ENCODE data around the gene ZNF785.
"Not testable (repeated sequence)": the region's sequence is repeated elsewhere in the genome, so short reads cannot be mapped to it uniquely, and the experiment has no call there.

ZNF785 gene

DNA sequence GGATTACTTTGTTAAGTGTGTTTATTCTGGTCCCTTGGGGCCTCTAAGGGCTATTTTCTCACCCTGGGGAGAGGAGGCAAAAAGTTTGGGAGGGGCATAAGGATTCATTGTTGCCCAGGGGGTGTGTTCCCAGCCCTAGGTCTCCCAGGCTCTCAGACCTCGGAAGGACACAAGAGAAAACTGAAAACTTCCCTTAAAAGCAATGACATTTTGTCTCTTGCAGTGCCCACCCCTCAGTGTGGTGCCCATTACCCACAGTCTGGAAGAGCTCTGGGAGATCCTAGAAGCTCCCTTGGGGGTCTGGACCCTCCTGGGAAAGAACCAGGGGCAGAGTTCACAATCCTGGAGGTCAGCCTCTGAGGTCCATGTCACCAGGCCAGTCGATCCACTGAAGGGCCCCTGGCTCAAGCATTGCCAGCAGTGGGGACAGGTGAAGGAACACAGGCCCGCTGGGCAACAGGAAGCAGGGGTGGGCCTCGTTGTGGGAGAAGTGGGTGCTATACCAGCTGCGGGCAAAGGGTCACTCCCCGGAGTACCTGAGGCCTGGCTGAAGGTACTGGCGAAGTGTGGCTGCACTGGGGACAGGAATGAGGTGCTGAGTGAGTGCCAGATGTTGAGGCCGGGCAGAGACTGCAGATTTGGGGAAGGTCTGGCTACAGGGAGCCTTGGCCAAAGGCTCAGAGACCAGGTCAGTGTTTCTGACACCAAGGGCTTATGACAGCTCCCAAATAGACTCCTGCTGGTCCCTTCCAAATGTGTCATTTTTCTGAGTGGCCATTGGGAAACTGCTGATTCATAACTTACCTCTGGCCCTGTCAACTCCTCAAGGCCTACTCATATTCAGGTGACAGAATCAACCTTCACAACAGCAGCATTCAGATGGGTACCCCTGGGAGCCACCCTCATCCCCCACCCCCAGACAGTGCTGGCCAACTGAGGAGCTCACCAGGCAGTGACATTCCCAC, 46.2 kb downstream of the ZNF785 start:
- no peak for DNase-seq (ENCODE audit: low read depth)
- TF ChIP-seq, protein P1, sequence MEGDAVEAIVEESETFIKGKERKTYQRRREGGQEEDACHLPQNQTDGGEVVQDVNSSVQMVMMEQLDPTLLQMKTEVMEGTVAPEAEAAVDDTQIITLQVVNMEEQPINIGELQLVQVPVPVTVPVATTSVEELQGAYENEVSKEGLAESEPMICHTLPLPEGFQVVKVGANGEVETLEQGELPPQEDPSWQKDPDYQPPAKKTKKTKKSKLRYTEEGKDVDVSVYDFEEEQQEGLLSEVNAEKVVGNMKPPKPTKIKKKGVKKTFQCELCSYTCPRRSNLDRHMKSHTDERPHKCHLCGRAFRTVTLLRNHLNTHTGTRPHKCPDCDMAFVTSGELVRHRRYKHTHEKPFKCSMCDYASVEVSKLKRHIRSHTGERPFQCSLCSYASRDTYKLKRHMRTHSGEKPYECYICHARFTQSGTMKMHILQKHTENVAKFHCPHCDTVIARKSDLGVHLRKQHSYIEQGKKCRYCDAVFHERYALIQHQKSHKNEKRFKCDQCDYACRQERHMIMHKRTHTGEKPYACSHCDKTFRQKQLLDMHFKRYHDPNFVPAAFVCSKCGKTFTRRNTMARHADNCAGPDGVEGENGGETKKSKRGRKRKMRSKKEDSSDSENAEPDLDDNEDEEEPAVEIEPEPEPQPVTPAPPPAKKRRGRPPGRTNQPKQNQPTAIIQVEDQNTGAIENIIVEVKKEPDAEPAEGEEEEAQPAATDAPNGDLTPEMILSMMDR (IDR thresholded peaks at IDR 0.05; ENCODE audit: control insufficient read depth, insufficient read depth, low read depth, low read length, missing control alignments) = no peak
- no peak overlapping the region for H3K4me3 ChIP-seq (ENCODE audit: control insufficient read depth, low read depth, low read length)

DNA sequence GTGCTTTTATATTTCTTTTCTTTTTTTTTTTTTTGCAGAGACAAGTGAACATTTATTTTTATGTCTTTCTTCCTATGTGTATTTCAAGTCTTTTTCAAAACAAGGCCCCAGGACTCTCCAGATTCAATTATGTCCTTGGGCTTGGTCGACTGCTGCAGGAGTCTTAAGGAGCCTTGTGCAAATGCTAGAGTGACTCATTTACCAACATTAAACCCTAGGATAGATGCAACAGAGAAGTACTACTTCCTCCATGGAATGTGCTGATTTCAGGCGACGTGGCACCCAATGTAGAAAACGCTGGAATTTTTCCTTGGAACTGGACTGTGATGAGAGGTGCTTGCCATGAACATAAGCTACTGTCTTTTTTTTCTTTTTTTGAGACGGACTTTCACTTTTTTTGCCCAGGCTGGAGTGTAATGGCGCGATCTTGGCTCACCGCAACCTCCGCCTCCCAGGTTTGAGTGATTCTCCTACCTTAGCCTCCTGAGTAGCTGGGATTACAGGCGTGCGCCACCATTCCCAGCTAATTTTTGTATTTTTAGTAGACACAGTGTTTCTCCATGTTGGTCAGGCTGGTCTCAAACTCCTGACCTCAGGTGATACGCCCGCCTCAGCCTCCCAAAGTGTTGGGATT, 49.0 kb downstream of the ZNF785 start:
- DNase-seq (ENCODE audit: low read depth); H3K4me3 ChIP-seq (ENCODE audit: control insufficient read depth, low read depth, low read length): not testable (repeated sequence)

DNA sequence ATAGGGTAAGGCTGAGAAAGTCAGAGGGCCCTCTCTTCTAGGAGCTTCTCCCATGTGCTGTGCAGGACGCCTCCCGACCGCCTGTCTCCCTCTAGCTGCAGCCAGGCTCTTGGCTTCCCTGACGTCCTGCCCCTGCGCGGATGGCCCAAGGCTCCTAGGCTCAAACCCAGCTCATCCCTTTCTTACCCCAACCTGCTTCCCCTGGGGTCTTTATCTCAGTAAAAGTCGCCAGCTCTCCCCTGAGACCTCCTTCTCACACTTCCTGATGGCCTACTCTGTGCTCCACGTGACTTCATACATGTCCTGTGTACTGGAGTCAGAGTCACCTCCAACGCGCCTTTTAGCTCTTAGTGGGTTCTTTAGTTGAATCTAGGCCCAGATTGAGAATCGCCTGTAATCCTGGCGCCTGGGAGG, 49.7 kb downstream of the ZNF785 start:
- DNase-seq (ENCODE audit: low read depth) = no peak
- H3K4me3 ChIP-seq (ENCODE audit: control insufficient read depth, low read depth, low read length) = peak overlapping the region; percentile 56
- TF ChIP-seq, protein P1 (IDR thresholded peaks at IDR 0.05; ENCODE audit: control insufficient read depth, insufficient read depth, low read depth, low read length, missing control alignments) = peak; percentile 79

DNA sequence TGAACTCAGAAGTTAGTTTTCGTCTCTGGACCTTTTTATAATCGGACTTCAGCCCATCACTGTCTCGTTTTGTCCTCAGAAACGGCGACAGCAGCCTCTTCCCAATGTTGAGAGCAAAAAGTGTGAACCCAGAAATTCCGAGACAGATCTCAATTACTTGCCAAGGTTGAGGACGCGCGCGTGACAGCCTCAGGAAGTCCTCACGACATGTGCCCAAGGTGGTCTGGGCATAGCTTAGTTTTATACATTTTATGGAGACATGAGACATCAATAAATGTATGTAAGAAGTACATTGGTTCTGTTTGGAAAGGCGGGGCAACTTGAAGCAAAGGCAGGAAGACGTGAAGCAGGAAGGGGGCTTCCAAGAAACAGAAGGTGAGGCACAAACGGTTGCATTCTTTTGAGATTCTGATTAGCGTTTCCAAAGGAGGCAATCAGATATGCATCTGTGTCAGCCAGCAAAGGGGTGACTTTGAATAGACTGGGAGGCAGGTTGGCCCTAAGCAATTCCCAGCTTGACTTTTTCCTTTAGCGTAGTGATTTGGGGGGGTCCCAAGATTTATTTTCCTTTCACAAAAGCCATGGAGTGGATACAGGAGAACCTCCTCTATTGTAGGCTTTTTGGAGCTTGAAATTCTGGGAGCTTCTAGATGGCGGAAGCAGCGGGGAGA, 50.3 kb downstream of the ZNF785 start:
- TF ChIP-seq, protein P1 (IDR thresholded peaks at IDR 0.05; ENCODE audit: control insufficient read depth, insufficient read depth, low read depth, low read length, missing control alignments) = no peak
- no peak for DNase-seq (ENCODE audit: low read depth)
- peak overlapping the region; percentile 56 for H3K4me3 ChIP-seq (ENCODE audit: control insufficient read depth, low read depth, low read length)

DNA sequence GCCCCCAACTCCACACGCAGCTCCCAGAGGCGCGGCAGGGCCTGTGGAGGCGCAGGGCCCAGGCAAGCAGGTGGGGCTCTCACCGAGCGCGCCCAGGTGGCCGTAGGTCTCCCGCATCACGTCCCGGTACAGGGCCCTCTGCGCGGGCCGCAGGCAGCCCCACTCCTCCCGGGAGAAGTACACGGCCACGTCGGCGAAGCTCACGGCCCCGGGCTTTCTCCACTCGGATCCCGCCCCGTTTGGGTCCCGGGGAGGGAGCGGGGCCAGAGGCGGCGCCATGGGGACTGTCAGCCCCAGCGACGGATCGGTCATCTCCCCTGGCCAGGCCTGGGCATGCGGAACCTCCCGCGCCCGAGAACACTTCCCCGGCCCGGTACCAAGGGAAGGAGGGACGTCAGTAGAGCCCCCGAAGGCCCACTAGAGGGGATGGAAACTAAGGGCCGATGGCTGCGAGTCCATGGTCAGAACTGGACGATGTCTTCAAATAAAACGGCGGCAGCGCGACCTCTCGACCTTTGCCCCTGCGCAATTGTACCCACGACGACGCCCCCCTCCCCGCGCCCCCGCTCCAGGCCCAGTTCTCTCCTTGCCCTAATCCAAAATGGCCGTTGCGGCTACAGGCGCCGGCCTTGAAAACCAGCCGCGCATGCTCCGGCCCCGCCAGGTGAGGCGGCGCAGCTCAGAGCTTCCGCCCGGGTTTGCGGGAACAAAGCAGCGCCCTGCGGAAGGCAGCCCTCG, 51.0 kb downstream of the ZNF785 start, which contains the start of gene ZNF747:
Gene ZNF747 (minus strand): TSS at position 491 of the 738 bp plus-strand sequence. CDS start 179 bp downstream, at position 312.
- H3K4me3 ChIP-seq (ENCODE audit: control insufficient read depth, low read depth, low read length) = peak within 1 kb of the TSS; percentile 56
- no peak for DNase-seq (ENCODE audit: low read depth)
- TF ChIP-seq, protein P1 (IDR thresholded peaks at IDR 0.05; ENCODE audit: control insufficient read depth, insufficient read depth, low read depth, low read length, missing control alignments) = no peak

DNA sequence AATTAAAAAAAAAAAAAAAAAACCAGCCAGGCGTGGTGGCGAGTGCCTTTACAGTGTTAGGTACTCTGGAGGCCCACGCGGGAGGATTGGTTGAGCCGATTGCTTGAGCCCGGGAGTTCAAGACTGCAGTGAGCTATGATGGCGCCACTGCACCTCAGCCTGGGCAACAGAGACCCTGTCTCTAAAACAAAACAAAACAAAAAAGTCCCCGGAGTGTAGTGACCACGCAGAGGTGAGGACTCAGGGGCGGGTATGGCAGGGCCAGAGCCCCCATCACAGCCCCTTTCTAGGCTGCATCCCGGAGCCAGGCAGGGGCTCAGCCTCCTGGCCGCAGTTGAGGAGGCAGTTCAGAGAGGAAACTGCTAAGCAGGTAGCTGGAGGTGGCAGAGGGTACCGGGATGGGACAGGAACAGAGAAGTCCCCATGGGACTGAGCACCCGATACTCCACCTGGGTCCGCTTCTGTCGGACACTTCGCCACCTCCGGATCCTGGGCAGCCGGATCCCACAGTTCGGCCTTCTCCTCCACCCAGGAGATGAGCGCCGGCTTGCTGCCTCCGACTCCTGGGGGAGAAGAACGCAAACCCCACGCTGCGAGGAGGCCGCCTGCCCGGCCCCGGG, 51.6 kb downstream of the ZNF785 start:
- peak overlapping the region; percentile 56 for H3K4me3 ChIP-seq (ENCODE audit: control insufficient read depth, low read depth, low read length)
- TF ChIP-seq, protein P1 (IDR thresholded peaks at IDR 0.05; ENCODE audit: control insufficient read depth, insufficient read depth, low read depth, low read length, missing control alignments) = no peak
- DNase-seq (ENCODE audit: low read depth) = no peak
